T-helper 22 cell (primary cell): ENCODE results near the gene LRFN3.
"Not testable (repeated sequence)": the region's sequence is repeated elsewhere in the genome, so short reads cannot be mapped to it uniquely, and the experiment has no call there.

Experiments
- DNase-seq: peaks from one replicate; pipeline ENCODE4 v3.0.0-alpha.2; 2020; ENCODE audit warnings: low read depth

The LRFN3 gene

DNA sequence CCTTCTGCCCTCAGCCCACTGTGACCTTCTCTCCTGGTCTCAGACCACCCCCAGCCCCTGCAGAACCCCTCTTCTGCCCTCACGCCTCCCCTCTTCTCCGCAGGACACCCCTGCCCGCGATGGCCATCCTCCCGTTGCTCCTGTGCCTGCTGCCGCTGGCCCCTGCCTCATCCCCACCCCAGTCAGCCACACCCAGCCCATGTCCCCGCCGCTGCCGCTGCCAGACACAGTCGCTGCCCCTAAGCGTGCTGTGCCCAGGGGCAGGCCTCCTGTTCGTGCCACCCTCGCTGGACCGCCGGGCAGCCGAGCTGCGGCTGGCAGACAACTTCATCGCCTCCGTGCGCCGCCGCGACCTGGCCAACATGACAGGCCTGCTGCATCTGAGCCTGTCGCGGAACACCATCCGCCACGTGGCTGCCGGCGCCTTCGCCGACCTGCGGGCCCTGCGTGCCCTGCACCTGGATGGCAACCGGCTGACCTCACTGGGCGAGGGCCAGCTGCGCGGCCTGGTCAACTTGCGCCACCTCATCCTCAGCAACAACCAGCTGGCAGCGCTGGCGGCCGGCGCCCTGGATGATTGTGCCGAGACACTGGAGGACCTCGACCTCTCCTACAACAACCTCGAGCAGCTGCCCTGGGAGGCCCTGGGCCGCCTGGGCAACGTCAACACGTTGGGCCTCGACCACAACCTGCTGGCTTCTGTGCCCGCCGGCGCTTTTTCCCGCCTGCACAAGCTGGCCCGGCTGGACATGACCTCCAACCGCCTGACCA is 3.3 kb downstream of the LRFN3 start:
- DNase-seq = no peak

DNA sequence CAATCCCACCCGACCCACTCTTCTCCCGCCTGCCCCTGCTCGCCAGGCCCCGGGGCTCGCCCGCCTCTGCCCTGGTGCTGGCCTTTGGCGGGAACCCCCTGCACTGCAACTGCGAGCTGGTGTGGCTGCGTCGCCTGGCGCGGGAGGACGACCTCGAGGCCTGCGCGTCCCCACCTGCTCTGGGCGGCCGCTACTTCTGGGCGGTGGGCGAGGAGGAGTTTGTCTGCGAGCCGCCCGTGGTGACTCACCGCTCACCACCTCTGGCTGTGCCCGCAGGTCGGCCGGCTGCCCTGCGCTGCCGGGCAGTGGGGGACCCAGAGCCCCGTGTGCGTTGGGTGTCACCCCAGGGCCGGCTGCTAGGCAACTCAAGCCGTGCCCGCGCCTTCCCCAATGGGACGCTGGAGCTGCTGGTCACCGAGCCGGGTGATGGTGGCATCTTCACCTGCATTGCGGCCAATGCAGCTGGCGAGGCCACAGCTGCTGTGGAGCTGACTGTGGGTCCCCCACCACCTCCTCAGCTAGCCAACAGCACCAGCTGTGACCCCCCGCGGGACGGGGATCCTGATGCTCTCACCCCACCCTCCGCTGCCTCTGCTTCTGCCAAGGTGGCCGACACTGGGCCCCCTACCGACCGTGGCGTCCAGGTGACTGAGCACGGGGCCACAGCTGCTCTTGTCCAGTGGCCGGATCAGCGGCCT is 4.1 kb downstream of the LRFN3 start:
- no peak for DNase-seq

DNA sequence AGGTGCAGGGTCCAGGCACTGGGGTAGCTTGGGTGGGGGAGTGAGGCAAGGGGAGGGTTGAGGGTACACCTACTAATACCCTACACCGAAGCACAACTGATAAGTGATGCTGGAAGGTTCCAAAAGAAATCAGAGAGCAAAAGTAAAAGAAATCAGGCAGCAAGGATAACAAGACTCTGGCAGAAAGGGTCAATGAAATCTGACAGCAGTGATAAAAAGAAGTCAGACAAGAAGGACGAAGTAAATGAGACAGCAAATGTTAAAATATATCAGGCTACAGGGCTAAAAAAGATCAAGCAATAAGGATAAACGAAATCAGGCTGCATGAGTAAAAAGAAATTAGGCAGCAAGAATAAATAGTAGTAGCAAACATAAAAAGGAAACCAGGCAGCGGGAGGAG is 4.7 kb downstream of the LRFN3 start:
- DNase-seq = no peak

DNA sequence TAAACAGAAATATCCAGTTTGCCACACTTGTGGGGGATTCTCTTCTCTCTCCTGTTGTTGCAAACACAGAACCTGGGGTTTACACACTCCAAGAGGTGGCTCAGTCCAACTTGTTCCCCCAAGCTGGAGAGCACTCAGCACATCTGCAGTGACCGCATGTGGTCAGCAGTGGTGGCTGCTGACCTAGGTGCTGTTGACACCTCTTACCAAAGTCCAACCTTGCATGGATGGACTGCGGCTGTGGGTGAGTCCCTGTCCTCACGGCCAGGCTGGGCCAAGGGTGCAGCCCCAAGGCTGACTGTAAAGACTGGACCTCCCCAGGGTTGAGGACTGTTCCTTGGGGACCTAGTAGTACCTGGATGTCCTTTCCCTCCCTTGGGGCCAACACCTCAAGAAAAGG is 6.1 kb downstream of the LRFN3 start:
- DNase-seq = no peak

DNA sequence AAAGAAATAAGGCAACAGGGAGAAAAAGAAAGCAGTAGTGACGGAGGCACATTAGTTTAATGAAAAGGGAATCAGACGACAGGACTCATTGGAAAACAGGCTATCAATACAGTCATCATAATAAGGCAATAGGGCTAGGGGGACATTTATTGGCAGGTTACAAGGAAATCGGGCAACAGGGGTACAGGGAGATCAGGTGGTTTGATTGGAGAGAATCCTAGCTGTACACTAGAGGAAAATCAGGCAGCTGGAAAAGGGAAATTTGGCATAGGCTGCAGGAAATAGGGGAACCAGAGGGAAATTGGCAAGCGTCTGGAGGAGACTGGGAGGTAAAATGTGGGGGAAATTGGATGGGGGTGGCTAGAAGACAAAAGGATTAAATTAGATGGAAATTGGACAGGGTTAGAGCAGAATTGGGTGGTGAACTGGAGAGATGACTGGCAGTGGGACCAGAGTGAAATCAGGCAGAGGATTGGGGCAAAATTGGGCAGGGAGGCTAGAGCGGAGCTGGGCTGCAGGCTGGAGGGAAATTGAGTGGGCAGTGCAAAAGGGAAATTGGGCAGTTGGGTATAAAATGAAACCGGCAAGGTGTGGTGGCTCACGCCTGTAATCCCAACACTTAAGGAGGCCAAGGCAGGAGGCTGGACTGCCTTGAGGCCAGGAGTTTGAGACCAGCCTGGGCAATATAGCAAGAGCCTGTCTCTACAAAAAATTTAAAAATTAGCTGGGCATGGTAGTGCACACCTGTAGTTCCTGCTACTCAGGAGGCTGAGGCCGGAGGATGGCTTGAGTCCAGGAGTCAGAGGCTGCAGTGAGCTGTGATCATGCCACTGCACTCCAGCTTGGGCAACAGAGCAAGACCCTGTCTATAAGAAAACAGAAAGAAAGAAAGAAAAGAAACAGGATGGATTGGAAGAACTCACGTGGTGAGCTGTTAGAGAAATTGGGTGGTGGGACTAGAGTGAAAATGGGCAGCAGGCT is 7.4 kb downstream of the LRFN3 start:
- DNase-seq = no peak

DNA sequence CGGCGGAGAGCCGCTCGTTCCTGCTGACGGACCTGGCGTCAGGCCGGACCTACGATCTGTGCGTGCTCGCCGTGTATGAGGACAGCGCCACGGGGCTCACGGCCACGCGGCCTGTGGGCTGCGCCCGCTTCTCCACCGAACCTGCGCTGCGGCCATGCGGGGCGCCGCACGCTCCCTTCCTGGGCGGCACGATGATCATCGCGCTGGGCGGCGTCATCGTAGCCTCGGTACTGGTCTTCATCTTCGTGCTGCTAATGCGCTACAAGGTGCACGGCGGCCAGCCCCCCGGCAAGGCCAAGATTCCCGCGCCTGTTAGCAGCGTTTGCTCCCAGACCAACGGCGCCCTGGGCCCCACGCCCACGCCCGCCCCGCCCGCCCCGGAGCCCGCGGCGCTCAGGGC is 8.4 kb downstream of the LRFN3 start:
- no peak for DNase-seq

DNA sequence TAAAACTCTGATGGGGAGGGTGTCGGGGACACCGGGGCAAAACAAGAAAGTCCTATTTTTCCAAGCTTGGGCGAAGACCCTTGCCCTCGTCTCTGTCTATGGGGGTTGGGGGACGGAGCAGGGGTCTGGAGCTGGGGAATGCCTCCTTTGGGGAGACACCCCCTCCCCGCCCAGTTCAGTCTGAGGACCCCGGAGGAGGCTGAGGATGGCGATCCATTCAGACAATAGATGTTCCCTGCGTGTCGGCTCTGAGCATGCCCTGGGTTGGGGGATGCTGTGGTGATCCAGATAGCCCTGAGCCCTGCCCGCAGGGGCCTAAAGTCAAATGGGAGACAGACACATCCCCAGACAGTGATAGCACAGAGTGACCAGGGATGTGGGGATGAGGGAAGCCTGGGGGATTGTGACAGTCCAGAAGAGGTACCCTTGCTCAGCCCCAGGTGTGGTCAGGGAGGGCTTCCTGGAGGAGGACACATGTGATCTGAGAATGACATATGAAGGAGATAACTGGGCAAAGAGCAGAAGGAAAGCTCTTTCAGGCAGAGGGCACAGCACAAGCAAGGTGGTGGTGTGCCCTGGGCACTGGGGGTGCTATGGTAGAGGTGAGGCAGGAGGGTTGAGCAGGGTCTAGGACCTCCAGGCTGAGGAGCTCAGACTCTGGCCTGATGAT is 9.1 kb downstream of the LRFN3 start:
- no peak for DNase-seq

DNA sequence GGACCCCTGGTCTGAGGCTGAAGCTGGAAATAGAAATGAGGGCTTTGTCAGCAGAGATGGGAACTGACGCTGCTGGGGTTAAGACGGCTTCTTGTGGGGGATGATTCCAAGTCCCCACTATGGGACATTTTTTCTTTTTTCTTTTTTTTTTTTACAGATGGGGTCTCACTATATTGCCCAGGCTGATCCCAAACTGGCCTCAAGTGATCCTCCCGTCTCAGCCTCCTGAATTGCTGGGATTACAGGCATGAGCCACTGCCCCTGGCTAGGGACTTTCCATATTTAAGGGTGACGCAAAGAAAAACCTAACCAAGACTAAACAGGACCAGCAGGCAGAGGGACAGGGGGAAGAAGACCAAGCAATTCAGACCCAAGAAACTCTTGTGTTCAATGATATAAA is 10.0 kb downstream of the LRFN3 start:
- no peak for DNase-seq

DNA sequence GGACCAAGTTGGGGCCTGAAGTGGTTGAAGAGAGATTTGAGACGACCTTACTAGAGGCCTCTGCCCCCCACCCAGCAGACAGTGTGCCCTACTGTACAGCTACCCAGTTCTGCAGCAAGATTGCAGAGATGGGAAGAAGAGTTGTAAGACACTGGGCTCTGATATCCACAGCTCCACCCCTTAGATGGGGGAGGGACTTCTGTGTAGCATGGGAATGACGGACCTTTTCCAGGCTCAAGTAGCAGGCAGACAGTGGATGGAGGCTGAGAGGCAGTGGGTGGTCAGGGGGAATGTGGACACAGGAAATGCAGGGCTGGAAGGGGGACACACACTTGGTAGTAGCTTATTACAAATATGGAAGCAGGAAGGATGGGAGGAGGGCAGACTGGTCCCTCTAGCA is 13.0 kb downstream of the LRFN3 start:
- DNase-seq = no peak

DNA sequence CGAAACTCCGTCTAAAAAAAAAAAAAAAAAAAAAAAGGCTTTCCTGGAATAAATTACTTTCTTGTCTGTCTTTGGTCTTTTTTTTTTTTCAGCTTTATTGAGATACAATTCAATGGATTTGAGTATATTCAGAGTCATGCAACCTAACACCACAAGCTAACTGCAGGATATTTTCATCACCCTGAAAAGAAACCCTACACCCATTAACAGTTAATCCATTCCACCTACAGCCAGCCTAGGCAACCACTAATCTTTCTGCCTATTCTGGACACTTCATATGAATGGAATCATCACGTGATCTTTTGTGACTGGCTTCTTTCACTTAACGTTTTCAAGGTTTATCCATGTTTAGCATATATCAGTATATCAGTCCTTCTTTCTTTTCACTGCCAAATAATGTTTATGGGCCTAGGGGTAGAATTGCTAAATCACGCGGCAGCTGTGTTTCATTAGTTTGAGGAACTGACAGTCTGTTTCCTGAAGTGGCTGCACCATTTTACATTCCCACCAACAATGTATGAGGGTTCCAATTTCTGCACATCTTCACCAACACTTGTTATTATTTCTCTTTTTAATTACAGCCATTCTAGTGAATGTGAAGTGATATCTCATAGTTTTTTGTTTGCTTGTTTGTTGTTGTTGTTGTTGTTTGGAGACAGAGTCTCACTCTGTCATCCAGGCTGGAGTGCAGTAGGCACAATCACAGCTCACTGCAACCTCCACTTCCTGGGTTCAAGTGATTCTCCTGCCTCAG is 19.9 kb downstream of the LRFN3 start:
- no peak for DNase-seq

DNA sequence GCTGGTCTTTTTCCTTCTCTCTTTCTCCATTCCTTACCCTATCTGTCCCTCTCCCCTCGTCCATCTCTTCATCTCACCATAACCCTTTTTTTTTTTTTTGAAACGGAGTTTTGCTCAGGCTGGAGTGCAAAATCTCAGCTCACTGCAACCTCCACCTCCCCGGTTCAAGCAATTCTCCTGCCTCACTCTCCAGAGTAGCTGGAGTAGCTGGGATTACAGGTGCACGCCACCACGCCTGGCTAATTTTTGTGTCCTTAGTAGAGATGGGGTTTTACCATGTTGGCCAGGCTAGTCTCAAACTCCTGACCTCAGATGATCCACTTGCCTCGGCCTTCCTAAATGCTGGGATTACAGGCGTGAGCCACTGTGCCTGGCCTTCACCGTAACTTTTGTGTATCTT is 21.2 kb downstream of the LRFN3 start:
- not testable (repeated sequence) for DNase-seq

DNA sequence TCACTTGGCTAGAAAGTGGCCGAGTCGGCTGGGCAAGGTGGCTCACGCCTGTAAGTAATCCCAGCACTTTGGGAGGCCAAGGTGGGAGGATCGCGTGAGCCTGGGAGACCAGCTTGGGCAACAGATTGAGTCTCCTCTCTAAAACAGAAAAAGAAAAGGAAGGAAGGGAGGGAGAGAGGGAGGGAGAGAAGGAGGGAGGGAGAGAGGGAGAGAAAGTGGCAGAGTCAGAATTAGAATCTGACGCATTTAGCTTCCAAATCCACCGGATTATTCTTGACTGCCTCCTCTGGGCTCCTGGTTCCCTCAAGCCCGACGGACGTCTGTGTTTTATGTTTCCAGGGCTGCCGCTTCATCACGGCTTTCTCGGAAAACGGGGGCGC is 22.5 kb downstream of the LRFN3 start:
- no peak for DNase-seq

DNA sequence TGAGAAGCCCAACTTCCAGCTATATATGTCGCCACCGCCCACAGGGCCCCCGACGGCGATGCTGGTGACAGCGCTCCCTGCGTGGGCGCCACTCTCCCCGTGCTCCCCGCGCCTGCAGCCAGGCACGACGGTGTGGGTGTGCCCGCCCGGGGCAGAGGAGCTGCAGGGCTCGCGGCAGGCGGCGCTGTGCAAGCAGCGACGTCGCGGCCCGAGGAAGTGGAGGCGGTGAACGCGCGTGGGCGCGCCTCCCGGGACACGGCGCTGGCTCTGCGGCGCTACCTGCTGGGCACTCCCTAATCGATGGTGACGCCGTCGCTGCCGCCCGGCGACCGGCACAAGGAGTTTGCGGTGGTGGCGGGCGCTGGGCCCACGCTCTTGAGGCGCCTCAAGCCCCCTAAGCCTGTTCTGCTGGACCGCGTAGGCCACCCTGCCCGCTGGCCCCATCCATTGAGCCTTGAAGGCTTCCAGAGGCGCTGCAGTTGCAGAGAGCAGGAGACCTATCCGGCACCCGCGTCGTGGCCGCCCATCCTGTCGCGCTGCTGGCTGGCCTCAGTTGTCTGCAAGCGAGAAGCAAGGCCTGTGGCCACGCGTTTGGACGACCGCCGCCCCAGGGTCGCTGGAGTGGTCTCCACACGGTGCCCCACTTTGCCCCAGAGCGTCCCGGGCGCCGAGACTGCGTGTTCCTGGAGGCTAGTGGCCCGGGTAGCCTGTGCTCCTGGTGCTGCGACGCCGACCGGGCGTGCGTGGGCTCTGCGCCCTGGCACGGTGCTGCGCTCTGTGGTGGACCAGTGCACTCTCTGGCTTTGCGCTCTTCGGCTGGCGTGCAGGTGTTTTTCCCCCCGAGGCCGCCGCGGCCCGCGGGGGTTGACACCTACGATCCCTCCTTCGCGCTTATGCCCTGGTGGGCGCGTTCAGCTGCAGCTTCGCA is 23.1 kb downstream of the LRFN3 start:
- DNase-seq = peak; percentile 70

DNA sequence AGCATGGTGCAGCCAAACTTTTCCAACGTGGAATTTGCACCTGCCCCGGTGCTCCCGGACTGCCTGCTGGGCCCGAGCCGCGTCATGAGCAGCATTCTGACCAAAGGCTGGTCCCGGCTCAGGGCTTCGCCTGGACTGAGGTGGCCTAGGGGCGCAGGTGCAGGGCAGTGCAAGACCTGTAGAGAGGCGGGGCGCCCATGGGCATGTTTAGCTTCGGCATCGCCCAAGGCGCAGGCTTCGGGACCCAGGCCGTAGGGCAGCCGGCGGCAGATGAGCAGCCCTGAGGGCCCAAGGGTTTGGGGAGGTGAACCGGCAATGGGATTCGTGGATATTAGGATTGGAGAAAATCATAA is 23.8 kb downstream of the LRFN3 start:
- DNase-seq = no peak

DNA sequence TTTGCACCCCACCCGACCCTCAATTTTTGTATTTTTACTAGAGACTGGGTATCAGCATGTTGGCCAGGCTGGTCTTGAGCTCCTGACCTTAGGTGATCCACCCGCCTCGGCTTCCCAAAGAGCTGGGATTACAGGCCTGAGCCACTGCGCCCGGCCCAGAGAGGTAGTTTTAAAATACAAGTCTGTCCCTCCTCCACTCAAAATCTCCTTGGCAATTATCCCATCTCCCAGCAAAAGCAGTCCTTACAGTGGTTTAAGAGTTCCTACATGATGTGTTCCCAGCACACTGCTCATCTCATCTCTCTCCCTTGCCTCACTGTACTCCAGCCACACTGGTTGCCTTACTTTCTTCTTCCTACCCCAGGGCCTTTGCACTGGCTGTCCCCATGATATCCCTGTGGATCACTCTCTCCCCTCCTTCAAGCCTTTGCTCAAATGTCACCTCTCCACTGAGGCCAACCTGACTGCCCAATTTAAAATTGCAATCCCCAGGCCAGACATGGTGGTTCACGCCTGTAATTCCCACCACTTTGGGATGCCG is 24.3 kb downstream of the LRFN3 start:
- no peak for DNase-seq

DNA sequence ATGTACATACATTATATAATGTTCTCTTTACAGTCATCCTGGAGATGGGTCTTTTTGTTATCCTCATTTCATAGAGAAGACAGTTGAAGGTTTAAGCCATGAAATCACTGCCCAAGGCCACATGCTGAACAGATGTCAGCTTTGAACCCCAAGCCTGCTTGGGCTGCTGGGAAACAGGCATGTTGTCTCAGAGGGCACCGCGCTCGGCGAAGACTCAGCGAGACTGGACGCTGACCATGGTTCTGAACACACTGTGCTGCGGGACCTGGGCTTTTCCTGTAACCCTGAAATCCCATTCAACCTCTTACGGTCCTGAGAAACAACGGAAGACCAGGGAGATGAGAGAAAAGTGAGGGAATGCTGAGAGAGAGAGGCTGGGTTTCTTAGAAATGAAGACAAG is 27.3 kb downstream of the LRFN3 start:
- DNase-seq = no peak

DNA sequence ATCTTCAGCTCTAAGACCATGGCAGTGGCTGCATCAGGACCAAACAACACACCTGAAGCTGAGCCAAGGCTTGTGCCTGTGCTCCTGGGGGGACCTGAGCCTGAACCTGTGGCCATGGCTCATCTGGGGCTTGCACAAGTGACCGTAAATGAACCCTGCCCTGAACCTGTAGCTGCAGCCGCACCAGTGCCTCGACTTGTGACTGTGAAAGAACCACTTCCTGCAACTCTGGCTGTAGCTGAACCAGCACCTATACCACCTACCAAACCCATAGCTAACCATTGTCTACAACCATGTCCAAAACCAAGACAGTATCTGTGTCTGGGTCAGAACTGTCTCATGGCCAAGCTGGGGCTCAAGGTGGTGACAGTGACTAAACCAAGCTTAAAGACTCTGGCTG is 30.6 kb downstream of the LRFN3 start:
- DNase-seq = no peak

DNA sequence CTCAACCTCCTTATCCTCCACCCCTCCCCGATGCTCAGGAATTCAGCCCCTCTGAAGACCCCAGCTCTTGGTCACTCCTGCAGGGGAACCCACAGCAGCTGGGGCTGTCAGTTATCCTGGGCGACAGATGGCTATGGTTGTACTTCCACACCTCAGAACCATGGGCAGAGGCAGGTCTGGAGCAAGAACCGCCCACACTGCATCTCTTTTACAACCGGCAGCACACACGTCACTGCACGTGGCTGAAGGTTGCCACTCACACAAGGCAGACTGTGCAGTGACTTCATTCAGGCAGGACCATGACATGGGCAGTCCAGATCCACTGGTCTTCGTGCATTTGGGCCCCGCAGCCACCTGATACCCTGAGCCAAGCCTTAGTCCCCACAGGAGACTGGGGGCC is 37.3 kb downstream of the LRFN3 start:
- DNase-seq = no peak

DNA sequence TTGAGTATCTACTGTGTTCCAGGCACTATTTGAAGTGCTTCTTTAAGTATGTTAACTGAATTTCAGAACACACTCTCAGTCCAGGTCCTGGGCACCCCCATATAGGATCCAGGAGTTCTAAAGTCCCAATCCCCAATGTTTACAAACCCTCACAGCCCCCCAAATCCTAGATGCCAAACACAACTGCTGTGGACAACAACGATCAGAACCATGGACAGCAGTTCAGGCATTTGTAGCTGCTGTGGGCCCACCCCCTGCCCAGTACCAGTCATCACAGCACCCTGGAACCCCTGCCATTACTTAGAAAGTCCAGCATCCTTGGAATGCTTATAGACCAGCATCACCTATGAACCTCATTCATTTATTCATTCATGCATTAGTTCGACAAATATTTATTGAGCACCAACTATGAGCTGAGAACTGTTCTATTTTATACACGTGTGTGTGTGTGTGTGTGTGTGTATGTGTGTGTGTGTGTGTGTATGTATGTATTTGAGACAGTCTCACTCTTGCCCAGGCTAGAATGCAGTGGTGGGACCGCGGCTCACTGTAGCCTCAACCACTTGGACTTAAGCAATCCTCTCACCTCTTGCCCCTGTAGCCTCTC is 39.5 kb downstream of the LRFN3 start:
- DNase-seq = no peak
